Nephron (organoid): ENCODE results near the gene RBMS1.

ENCODE experiments used
- H3K27ac Mint-ChIP-seq, 3 experiments: 2 replicates each; pipeline ENCODE4 v1.8.0; 2020; ENCODE audit warnings: mixed read lengths in 3 of 3, mild to moderate bottlenecking in 2 of 3, moderate library complexity in 1 of 3
- H3K27me3 Mint-ChIP-seq: 2 replicates; pipeline ENCODE4 v1.8.0; 2021; ENCODE audit warnings: low read depth, mild to moderate bottlenecking, moderate library complexity, mixed read lengths
- H3K36me3 Mint-ChIP-seq: 2 replicates; pipeline ENCODE4 v1.8.0; 2020; ENCODE audit warnings: low read depth, mixed read lengths
- H3K4me1 Mint-ChIP-seq: 2 replicates; pipeline ENCODE4 v1.8.0; 2020; ENCODE audit warnings: mixed read lengths
- H3K4me3 Mint-ChIP-seq, 3 experiments: 2 replicates each; pipeline ENCODE4 v1.8.0; 2020; ENCODE audit warnings: mild to moderate bottlenecking in 3 of 3, mixed read lengths in 3 of 3, moderate library complexity in 2 of 3
- H3K9me3 Mint-ChIP-seq: 2 replicates; pipeline ENCODE4 v1.8.0; 2020; ENCODE audit warnings: mixed read lengths
- CTCF ChIP-seq, 3 experiments: fragments of 200-600 bp; sonication (generic); IDR thresholded peaks; one replicate each; pipeline ENCODE4 v1.5.0; 2021; ENCODE audit warnings: antibody characterized with exemption in 3 of 3; ENCODE audit not compliant: unreplicated experiment in 3 of 3

RBMS1 gene

GRCh38 chr2:160373263-160373662 is 120.3 kb downstream of the RBMS1 start:
- H3K27ac Mint-ChIP-seq, result peak overlapping the region; percentile 21 to 89 (median 76)
- no peak overlapping the region for H3K4me3 Mint-ChIP-seq
- no peaks in the 10 kb centered on the region for H3K9me3 Mint-ChIP-seq
- H3K36me3 Mint-ChIP-seq, result peaks cover 4% of the 10 kb centered on the region
- H3K4me1 Mint-ChIP-seq, result peaks cover 84% of the 10 kb centered on the region
- H3K27me3 Mint-ChIP-seq, result no peaks in the 10 kb centered on the region
- no peak for TF ChIP-seq CTCF (IDR thresholded peaks at IDR 0.05; ENCODE audit: unreplicated experiment in 3 of 3)

GRCh38 chr2:160372585-160372984 is 121.0 kb downstream of the RBMS1 start:
- Mint-ChIP-seq H3K4me3 (peak overlapping the region; percentile 5 to 52 (median 30)), H3K27me3 (no peaks in the 10 kb centered on the region), H3K4me1 (peaks cover 89% of the 10 kb centered on the region), H3K9me3 (no peaks in the 10 kb centered on the region), H3K36me3 (peaks cover 4% of the 10 kb centered on the region), H3K27ac (peak overlapping the region; percentile 76 to 91 (median 89))
- no peak for TF ChIP-seq CTCF (IDR thresholded peaks at IDR 0.05; ENCODE audit: unreplicated experiment in 3 of 3)

- Mint-ChIP-seq H3K9me3 (no peaks in the 10 kb centered on the region), H3K27ac (peak overlapping the region; percentile 76 to 91 (median 89)), H3K4me3 (no peak overlapping the region), H3K36me3 (peaks cover 4% of the 10 kb centered on the region), H3K27me3 (no peaks in the 10 kb centered on the region), H3K4me1 (peaks cover 84% of the 10 kb centered on the region)
- TF ChIP-seq CTCF (IDR thresholded peaks at IDR 0.05; ENCODE audit: unreplicated experiment in 3 of 3), result no peak
Observed at GRCh38 chr2:160372010-160372356, 121.6 kb downstream of the RBMS1 start.

GRCh38 chr2:160371251-160372009 is 122.2 kb downstream of the RBMS1 start:
- Mint-ChIP-seq H3K9me3 (no peaks in the 10 kb centered on the region), H3K27ac (peak overlapping the region; percentile 76 to 91 (median 89)), H3K4me1 (peaks cover 81% of the 10 kb centered on the region), H3K27me3 (no peaks in the 10 kb centered on the region), H3K36me3 (peaks cover 4% of the 10 kb centered on the region), H3K4me3 (no peak overlapping the region)
- TF ChIP-seq CTCF (IDR thresholded peaks at IDR 0.05; ENCODE audit: unreplicated experiment in 3 of 3), result no peak

- H3K36me3 Mint-ChIP-seq, result peaks cover 19% of the 10 kb centered on the region
- H3K4me3 Mint-ChIP-seq, result no peak overlapping the region
- peaks cover 82% of the 10 kb centered on the region for H3K4me1 Mint-ChIP-seq
- peak overlapping the region; percentile 74 to 80 (median 76) for H3K27ac Mint-ChIP-seq
- no peaks in the 10 kb centered on the region for H3K27me3 Mint-ChIP-seq
- no peaks in the 10 kb centered on the region for H3K9me3 Mint-ChIP-seq
- TF ChIP-seq CTCF (IDR thresholded peaks at IDR 0.05; ENCODE audit: unreplicated experiment in 3 of 3), result no peak
Observed at GRCh38 chr2:160368988-160369930, 124.3 kb downstream of the RBMS1 start.
